Measurements from ENCODE around the gene GLOD5.

DNA sequence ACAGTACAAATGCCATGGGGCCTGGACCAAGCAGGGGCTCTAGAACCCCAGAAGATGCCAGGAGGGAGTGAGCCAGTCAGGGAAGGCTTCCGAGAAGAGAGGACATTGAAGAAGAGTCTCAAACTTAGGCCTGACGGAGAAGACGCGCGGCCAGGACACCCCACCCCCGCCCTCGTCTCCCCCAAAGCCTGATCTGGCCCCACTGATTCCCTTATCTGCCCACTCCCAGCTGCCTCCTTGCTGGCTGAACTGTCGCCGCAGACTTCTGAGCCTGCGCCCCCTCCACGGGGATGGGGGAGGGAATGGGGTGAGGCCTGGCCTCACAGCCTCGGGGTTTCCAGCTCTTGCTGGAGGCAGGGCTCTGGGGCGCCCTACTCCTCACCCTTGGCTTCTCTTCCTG is 21.2 kb downstream of the GLOD5 start:
- TF ChIP-seq, protein P1, sequence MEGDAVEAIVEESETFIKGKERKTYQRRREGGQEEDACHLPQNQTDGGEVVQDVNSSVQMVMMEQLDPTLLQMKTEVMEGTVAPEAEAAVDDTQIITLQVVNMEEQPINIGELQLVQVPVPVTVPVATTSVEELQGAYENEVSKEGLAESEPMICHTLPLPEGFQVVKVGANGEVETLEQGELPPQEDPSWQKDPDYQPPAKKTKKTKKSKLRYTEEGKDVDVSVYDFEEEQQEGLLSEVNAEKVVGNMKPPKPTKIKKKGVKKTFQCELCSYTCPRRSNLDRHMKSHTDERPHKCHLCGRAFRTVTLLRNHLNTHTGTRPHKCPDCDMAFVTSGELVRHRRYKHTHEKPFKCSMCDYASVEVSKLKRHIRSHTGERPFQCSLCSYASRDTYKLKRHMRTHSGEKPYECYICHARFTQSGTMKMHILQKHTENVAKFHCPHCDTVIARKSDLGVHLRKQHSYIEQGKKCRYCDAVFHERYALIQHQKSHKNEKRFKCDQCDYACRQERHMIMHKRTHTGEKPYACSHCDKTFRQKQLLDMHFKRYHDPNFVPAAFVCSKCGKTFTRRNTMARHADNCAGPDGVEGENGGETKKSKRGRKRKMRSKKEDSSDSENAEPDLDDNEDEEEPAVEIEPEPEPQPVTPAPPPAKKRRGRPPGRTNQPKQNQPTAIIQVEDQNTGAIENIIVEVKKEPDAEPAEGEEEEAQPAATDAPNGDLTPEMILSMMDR (IDR thresholded peaks at IDR 0.05), result no peak
- TF ChIP-seq POLR2AphosphoS5 (IDR thresholded peaks at IDR 0.05) (no peak), POLR2A (IDR thresholded peaks at IDR 0.05) (no peak)

Data from prostate gland (tissue), 2 donors.